ENCODE data around the gene HDAC1. TPM values are rescaled to one million over a fixed set of nuclear protein-coding genes. Genes with fewer than 3 reads are reported as not detected.

The HDAC1 gene
- polyA plus RNA-seq, 3 donors = 73.8 to 95.0 (median 88.7) TPM

DNA sequence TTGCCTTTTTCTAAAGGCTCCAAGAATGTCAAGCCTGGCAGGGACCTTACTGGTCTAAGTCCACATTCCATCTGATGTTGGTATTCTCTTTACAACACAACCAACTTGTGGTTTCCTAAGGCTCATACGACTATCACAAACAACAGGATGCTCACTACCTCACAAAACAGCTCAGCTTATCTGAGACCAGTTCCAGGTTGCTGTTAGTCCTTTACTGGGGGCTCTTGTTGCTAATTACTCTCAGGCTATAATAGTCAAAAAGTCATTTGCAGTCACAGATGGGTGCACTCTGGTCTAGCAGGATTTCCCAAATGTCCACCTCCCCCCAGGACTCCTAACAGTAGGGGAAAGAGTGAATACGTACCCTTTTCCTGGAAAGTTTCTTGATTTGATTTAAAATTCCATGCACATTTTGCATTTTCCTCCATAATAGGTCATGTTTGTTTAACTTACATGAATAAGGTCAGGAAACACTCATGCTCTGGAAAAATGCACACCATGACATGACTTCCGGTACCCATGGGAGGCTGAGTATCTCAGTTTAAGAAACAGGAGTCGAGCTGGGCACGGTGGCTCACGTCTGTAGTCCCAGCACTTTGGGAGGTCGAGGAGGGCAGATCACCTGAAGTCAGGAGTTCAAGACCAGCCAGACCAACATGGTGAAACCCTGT is 24.8 kb upstream of the HDAC1 start:
- Histone ChIP-seq H3K9ac (ENCODE audit: insufficient read depth, low read length, poor library complexity, severe bottlenecking) (no peak overlapping the region), H3K4me3 (replicated peaks in 1 of 3; ENCODE audit: low read depth in 2 of 3, low read length in 3 of 3) (no peak overlapping the region), H3K36me3 (replicated peaks in 1 of 2; ENCODE audit: control insufficient read depth in 1 of 2, insufficient read depth in 2 of 2, low read length in 2 of 2) (no peaks in the 10 kb centered on the region), H3K9me3 (replicated peaks in 1 of 2; ENCODE audit: control insufficient read depth in 1 of 2, insufficient read depth in 1 of 2, low read length in 2 of 2) (no peaks in the 10 kb centered on the region), H3K79me2 (ENCODE audit: insufficient read depth, low read length) (no peaks in the 10 kb centered on the region), H3K27me3 (ENCODE audit: control insufficient read depth in 2 of 2, insufficient read depth in 2 of 2, low read length in 2 of 2) (no peaks in the 10 kb centered on the region), H3K27ac (ENCODE audit: low read depth in 1 of 2, low read length in 2 of 2) (no peak overlapping the region), H4K20me1 (ENCODE audit: insufficient read depth, low read length) (no peaks in the 10 kb centered on the region), H3K4me1 (ENCODE audit: control insufficient read depth in 1 of 2, insufficient read depth in 2 of 2, low read length in 2 of 2) (peaks cover 11 to 14% of the 10 kb centered on the region in 2 donors), H3K4me2 (replicated peaks; ENCODE audit: extremely low read depth, low read length, poor library complexity, severe bottlenecking) (no peak overlapping the region), H2AFZ (ENCODE audit: insufficient read depth, low read depth, low read length, poor library complexity, severe bottlenecking) (no peak overlapping the region)
- H3K27me3 Mint-ChIP-seq (ENCODE audit: low read depth in 3 of 3) = peaks cover 4 to 5% (median 4%) of the 10 kb centered on the region in 3 donors
- TF ChIP-seq CTCF (IDR thresholded peaks at IDR 0.05) = no peak
- peak overlapping the region in 1 of 7 donors; percentile 22 for H3K27ac Mint-ChIP-seq
- H3K4me1 Mint-ChIP-seq = peaks cover 20% of the 10 kb centered on the region
- intact Hi-C loops (cut with micrococcal nuclease) = no loop called here
- H3K36me3 Mint-ChIP-seq = no peaks in the 10 kb centered on the region
- 95% methylated on average over 4 of the region's 7 CpGs for WGBS (ENCODE audit: insufficient coverage)
- DNase-seq = no peak
- H3K4me3 Mint-ChIP-seq = no peak overlapping the region
- peaks cover 0 to 2% (median 0%) of the 10 kb centered on the region in 7 donors for H3K9me3 Mint-ChIP-seq

GRCh38 chr1:32269744-32270143 is 22.1 kb upstream of the HDAC1 start:
- no peak overlapping the region for H3K4me3 ChIP-seq (replicated peaks in 1 of 3; ENCODE audit: low read depth in 2 of 3, low read length in 3 of 3)
- no peak overlapping the region for H3K4me2 ChIP-seq (replicated peaks; ENCODE audit: extremely low read depth, low read length, poor library complexity, severe bottlenecking)
- no peaks in the 10 kb centered on the region for H3K79me2 ChIP-seq (ENCODE audit: insufficient read depth, low read length)
- H3K36me3 Mint-ChIP-seq = no peaks in the 10 kb centered on the region
- H3K27me3 Mint-ChIP-seq (ENCODE audit: low read depth in 3 of 3) = peaks cover 19 to 22% (median 20%) of the 10 kb centered on the region in 3 donors
- no peak overlapping the region for H3K4me3 Mint-ChIP-seq
- H3K27me3 ChIP-seq (ENCODE audit: control insufficient read depth in 2 of 2, insufficient read depth in 2 of 2, low read length in 2 of 2) = peaks cover 0 to 11% of the 10 kb centered on the region in 2 donors
- H3K9me3 ChIP-seq (replicated peaks in 1 of 2; ENCODE audit: control insufficient read depth in 1 of 2, insufficient read depth in 1 of 2, low read length in 2 of 2) = no peaks in the 10 kb centered on the region
- no peak overlapping the region for H3K9ac ChIP-seq (ENCODE audit: insufficient read depth, low read length, poor library complexity, severe bottlenecking)
- no peak overlapping the region for H2AFZ ChIP-seq (ENCODE audit: insufficient read depth, low read depth, low read length, poor library complexity, severe bottlenecking)
- H3K27ac Mint-ChIP-seq = no peak overlapping the region
- peaks cover 0 to 2% (median 0%) of the 10 kb centered on the region in 7 donors for H3K9me3 Mint-ChIP-seq
- no peak for TF ChIP-seq CTCF (IDR thresholded peaks at IDR 0.05)
- intact Hi-C loops (cut with micrococcal nuclease) = no loop called here
- H4K20me1 ChIP-seq (ENCODE audit: insufficient read depth, low read length) = no peaks in the 10 kb centered on the region
- DNase-seq = no peak
- no peak overlapping the region for H3K27ac ChIP-seq (ENCODE audit: low read depth in 1 of 2, low read length in 2 of 2)
- peaks cover 12% of the 10 kb centered on the region for H3K4me1 Mint-ChIP-seq
- H3K4me1 ChIP-seq (ENCODE audit: control insufficient read depth in 1 of 2, insufficient read depth in 2 of 2, low read length in 2 of 2) = peaks cover 9 to 12% of the 10 kb centered on the region in 2 donors
- H3K36me3 ChIP-seq (replicated peaks in 1 of 2; ENCODE audit: control insufficient read depth in 1 of 2, insufficient read depth in 2 of 2, low read length in 2 of 2) = no peaks in the 10 kb centered on the region

All from CD14-positive monocyte (primary cell).